ENCODE results near the gene NQO2. TPM values are rescaled to one million over a fixed set of nuclear protein-coding genes. Genes with fewer than 3 reads are reported as not detected.

NQO2 gene
- total and polyA plus RNA-seq, 2 of the 13 experiments (the other 11 are each of a cell fraction or from before 2014, with no cell fraction given): 32.2 to 56.5 TPM

DNA sequence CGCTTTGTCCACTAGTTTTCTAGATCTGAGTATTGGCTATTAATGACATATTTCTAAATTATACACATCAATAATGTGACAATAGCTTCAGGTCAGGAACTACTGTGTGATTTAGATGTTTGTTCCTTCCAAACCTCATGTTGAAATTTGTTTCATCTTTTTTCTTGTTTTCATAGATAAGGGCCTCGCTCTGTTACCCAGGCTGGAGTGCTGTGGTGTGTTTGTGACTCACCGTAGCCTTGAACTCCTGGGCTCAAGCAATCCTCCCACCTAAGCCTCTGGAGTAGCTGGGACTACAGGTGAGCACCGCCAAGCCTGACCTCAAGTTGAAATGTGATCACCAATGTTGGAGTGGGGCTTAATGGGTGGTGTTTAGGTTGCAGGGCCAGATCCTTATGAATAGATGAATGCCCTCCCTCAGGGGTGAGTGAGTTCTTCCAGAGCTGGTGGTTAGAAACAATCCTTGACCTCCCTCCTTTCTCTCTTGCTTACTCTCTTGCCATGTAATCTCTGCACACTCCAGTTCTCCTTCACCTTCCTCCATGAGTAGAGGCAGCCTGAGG lies 5.9 kb upstream of the NQO2 start (continued):
- TF ChIP-seq, protein P1, sequence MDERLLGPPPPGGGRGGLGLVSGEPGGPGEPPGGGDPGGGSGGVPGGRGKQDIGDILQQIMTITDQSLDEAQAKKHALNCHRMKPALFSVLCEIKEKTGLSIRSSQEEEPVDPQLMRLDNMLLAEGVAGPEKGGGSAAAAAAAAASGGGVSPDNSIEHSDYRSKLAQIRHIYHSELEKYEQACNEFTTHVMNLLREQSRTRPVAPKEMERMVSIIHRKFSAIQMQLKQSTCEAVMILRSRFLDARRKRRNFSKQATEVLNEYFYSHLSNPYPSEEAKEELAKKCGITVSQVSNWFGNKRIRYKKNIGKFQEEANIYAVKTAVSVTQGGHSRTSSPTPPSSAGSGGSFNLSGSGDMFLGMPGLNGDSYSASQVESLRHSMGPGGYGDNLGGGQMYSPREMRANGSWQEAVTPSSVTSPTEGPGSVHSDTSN (CRISPR knock-in tag; IDR thresholded peaks at IDR 0.05): no peak
- TF ChIP-seq KLF11 (CRISPR knock-in tag; IDR thresholded peaks at IDR 0.05) (no peak), FOXK2 (IDR thresholded peaks at IDR 0.05) (peak; percentile 72; the same call in 1 of the 2 replicates), GPN1 (CRISPR knock-in tag; IDR thresholded peaks at IDR 0.05; ENCODE audit: borderline replicate concordance) (no peak), TAF1 (CRISPR knock-in tag; IDR thresholded peaks at IDR 0.05) (no peak), ZEB1 (IDR thresholded peaks at IDR 0.05; ENCODE audit: insufficient replicate concordance, low read depth) (peak; percentile 73), MLLT10 (CRISPR knock-in tag; IDR thresholded peaks at IDR 0.05) (no peak), SMARCC2 (IDR thresholded peaks at IDR 0.05) (no peak), SALL2 (CRISPR knock-in tag; IDR thresholded peaks at IDR 0.05) (no peak), GFI1 (CRISPR knock-in tag; IDR thresholded peaks at IDR 0.05; ENCODE audit: borderline replicate concordance) (peak; percentile 42; the same call in 1 of the 2 replicates), SIX4 (CRISPR knock-in tag; IDR thresholded peaks at IDR 0.05) (peak; percentile 85), TRIM24 (CRISPR knock-in tag; IDR thresholded peaks at IDR 0.05) (peak; percentile 86), ZNF326 (CRISPR knock-in tag; IDR thresholded peaks at IDR 0.05; ENCODE audit: borderline replicate concordance) (no peak), DNMT3B (CRISPR knock-in tag; conservative IDR thresholded peaks at IDR 0.05) (peak; percentile 49; the same call in 1 of the 2 replicates), ZBTB8A (CRISPR knock-in tag; IDR thresholded peaks at IDR 0.05; ENCODE audit: borderline replicate concordance, low read depth) (no peak), ZNF3 (CRISPR knock-in tag; IDR thresholded peaks at IDR 0.05) (no peak), MXI1 (IDR thresholded peaks at IDR 0.05; ENCODE audit: borderline replicate concordance, low read depth, low read length) (peak; percentile 64; the same call in 1 of the 3 replicates), MAFK (conservative IDR thresholded peaks at IDR 0.05 in 1 of 2, IDR thresholded peaks at IDR 0.05 in 1 of 2; ENCODE audit: low read length in 2 of 2) (0 out of 4 replicates have a peak, but pooled peaks of 1 of the 2 experiments have one; percentile 0), HDAC2 (CRISPR knock-in tag; IDR thresholded peaks at IDR 0.05) (peak; percentile 88), ZFP1 (CRISPR knock-in tag; IDR thresholded peaks at IDR 0.05) (no peak), ZSCAN20 (CRISPR knock-in tag; IDR thresholded peaks at IDR 0.05; ENCODE audit: borderline replicate concordance) (no peak), ZNF292 (CRISPR knock-in tag; IDR thresholded peaks at IDR 0.05; ENCODE audit: borderline replicate concordance, low read depth) (no peak), TAF15 (IDR thresholded peaks at IDR 0.05; ENCODE audit: low read depth, low read length, poor library complexity, severe bottlenecking) (no peak), AHR (CRISPR knock-in tag; IDR thresholded peaks at IDR 0.05) (no peak), TMF1 (CRISPR knock-in tag; IDR thresholded peaks at IDR 0.05; ENCODE audit: low read depth) (no peak)
- TF ChIP-seq, protein P2, sequence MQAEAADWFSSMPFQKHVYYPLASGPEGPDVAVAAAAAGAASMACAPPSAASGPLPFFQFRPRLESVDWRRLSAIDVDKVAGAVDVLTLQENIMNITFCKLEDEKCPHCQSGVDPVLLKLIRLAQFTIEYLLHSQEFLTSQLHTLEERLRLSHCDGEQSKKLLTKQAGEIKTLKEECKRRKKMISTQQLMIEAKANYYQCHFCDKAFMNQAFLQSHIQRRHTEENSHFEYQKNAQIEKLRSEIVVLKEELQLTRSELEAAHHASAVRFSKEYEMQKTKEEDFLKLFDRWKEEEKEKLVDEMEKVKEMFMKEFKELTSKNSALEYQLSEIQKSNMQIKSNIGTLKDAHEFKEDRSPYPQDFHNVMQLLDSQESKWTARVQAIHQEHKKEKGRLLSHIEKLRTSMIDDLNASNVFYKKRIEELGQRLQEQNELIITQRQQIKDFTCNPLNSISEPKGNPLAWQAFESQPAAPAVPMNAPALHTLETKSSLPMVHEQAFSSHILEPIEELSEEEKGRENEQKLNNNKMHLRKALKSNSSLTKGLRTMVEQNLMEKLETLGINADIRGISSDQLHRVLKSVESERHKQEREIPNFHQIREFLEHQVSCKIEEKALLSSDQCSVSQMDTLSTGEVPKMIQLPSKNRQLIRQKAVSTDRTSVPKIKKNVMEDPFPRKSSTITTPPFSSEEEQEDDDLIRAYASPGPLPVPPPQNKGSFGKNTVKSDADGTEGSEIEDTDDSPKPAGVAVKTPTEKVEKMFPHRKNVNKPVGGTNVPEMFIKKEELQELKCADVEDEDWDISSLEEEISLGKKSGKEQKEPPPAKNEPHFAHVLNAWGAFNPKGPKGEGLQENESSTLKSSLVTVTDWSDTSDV (CRISPR knock-in tag; IDR thresholded peaks at IDR 0.05): no peak
- TF ChIP-seq, protein P3, sequence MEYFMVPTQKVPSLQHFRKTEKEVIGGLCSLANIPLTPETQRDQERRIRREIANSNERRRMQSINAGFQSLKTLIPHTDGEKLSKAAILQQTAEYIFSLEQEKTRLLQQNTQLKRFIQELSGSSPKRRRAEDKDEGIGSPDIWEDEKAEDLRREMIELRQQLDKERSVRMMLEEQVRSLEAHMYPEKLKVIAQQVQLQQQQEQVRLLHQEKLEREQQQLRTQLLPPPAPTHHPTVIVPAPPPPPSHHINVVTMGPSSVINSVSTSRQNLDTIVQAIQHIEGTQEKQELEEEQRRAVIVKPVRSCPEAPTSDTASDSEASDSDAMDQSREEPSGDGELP (IDR thresholded peaks at IDR 0.05; ENCODE audit: borderline replicate concordance, low read depth): 0 out of 2 replicates have a peak, but pooled peaks have one; percentile 42
- TF ChIP-seq, protein P4, sequence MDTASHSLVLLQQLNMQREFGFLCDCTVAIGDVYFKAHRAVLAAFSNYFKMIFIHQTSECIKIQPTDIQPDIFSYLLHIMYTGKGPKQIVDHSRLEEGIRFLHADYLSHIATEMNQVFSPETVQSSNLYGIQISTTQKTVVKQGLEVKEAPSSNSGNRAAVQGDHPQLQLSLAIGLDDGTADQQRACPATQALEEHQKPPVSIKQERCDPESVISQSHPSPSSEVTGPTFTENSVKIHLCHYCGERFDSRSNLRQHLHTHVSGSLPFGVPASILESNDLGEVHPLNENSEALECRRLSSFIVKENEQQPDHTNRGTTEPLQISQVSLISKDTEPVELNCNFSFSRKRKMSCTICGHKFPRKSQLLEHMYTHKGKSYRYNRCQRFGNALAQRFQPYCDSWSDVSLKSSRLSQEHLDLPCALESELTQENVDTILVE (CRISPR knock-in tag; IDR thresholded peaks at IDR 0.05): no peak; the same call in 1 of the 2 replicates
